PC-3 (cell line): Measurements from ENCODE around the gene ARHGAP6. TPM values are rescaled to one million over a fixed set of nuclear protein-coding genes. Genes with fewer than 3 reads are reported as not detected.
A peak's percentile ranks its signal among the peaks of the same experiment; 100 is the strongest.

Experiments used
- ATAC-seq: fragments of 200-7000 bp; cut with Tn5 transposase; 2 replicates; pipeline ENCODE4 v1.9.1; 2020; ENCODE audit warnings: mild to moderate bottlenecking, moderate library complexity
- BruUV-seq: library from RNA; stranded (reverse); fragments of 400-500 nt; replicated peaks from 2 replicates; lab custom pipeline; 2021; lab: Mats Ljungman, UMichigan
- CTCF ChIA-PET: fragments of 300-600 bp; sonication (Branson Sonifier 250); formaldehyde crosslinking; loops from one replicate; lab custom pipeline; 2022; ENCODE audit warnings: antibody characterized with exemption; lab: Charles Lee
- POLR2A ChIA-PET: fragments of 300-600 bp; sonication (Branson Sonifier 250); formaldehyde crosslinking; loops from one replicate; lab custom pipeline; 2022; ENCODE audit warnings: antibody characterized with exemption; ENCODE audit not compliant: unreplicated experiment; lab: Charles Lee
- DNase-seq: peaks from one replicate; pipeline ENCODE4 v3.0.0-alpha.2; 2015
- H2AFZ ChIP-seq: fragments of 300-600 bp; sonication (generic); 2 replicates; pipeline ENCODE4 v1.6.0; 2016; ENCODE audit warnings: antibody characterized with exemption, low read length
- H3F3A ChIP-seq: fragments of 300-600 bp; sonication (generic); one replicate; pipeline ENCODE4 v1.6.0; 2017; ENCODE audit warnings: antibody characterized with exemption, low read length, control low read depth, mild to moderate bottlenecking; ENCODE audit not compliant: unreplicated experiment
- H3K27ac ChIP-seq: fragments of 300-600 bp; sonication (generic); 2 replicates; pipeline ENCODE4 v1.5.1; 2016; ENCODE audit warnings: mild to moderate bottlenecking, low read length
- H3K27me3 ChIP-seq: fragments of 300-600 bp; sonication (generic); 2 replicates; pipeline ENCODE4 v1.6.1; 2016; ENCODE audit warnings: low read length, mixed read lengths
- H3K36me3 ChIP-seq: fragments of 300-600 bp; sonication (generic); 2 replicates; pipeline ENCODE4 v1.6.1; 2016; ENCODE audit warnings: low read depth, mixed run types, low read length, mixed read lengths
- H3K4me1 ChIP-seq: fragments of 300-600 bp; sonication (generic); 2 replicates; pipeline ENCODE4 v1.5.1; 2016; ENCODE audit warnings: low read length; ENCODE audit not compliant: insufficient read depth
- H3K4me2 ChIP-seq: fragments of 300-600 bp; sonication (generic); 2 replicates; pipeline ENCODE4 v1.6.0; 2016; ENCODE audit warnings: low read length
- H3K4me3 ChIP-seq: fragments of 300-600 bp; sonication (generic); 2 replicates; pipeline ENCODE4 v1.5.1; 2016; ENCODE audit warnings: mild to moderate bottlenecking, low read length, mixed read lengths
- H3K79me2 ChIP-seq: fragments of 300-600 bp; sonication (generic); 2 replicates; pipeline ENCODE4 v1.6.1; 2017; ENCODE audit warnings: low read length, mixed read lengths
- H3K9ac ChIP-seq: fragments of 300-600 bp; sonication (generic); 2 replicates; pipeline ENCODE4 v1.6.0; 2016; ENCODE audit warnings: mild to moderate bottlenecking, low read length
- H3K9me2 ChIP-seq: fragments of 300-600 bp; sonication (generic); replicated peaks from 2 replicates; pipeline ENCODE4 v1.6.1; 2016; ENCODE audit warnings: mixed run types, low read length, mixed read lengths
- H3K9me3 ChIP-seq: fragments of 300-600 bp; sonication (generic); 2 replicates; pipeline ENCODE4 v1.6.1; 2016; ENCODE audit warnings: low read length, mixed read lengths
- H4K20me1 ChIP-seq: fragments of 300-600 bp; sonication (generic); 2 replicates; pipeline ENCODE4 v1.6.1; 2016; ENCODE audit warnings: low read length, mixed read lengths
- EZH2 ChIP-seq: fragments of 300-600 bp; sonication (generic); IDR thresholded peaks from one replicate; pipeline ENCODE4 v1.6.1; 2017; ENCODE audit warnings: antibody characterized with exemption, mild to moderate bottlenecking, low read length; ENCODE audit not compliant: unreplicated experiment
- EZH2phosphoT487 ChIP-seq: fragments of 300-600 bp; sonication (generic); IDR thresholded peaks from 2 replicates; pipeline ENCODE4 v1.6.1; 2018; ENCODE audit warnings: mild to moderate bottlenecking, antibody characterized with exemption, low read length, borderline replicate concordance
- intact Hi-C: fragments of 100-400 bp; cut with micrococcal nuclease; formaldehyde crosslinking; loops from 2 replicates; pipeline ENCODE4 v1.9.0; 2023
- total RNA-seq: library from RNA; depleted of rRNA; stranded (reverse); fragments of >200 nt; gene quantifications from 2 replicates; pipeline ENCODE4 v1.2.3, GENCODE V29; 2014
- TF ChIP-seq, protein P1 (sequence below): fragments of 300-600 bp; sonication (generic); conservative IDR thresholded peaks from 2 replicates; pipeline ENCODE4 v1.5.1; 2017; ENCODE audit warnings: antibody characterized with exemption, low read depth, mild to moderate bottlenecking, low read length

Gene ARHGAP6
- total RNA-seq, 1 experiment from 2014 or later: 2.8 TPM

DNA sequence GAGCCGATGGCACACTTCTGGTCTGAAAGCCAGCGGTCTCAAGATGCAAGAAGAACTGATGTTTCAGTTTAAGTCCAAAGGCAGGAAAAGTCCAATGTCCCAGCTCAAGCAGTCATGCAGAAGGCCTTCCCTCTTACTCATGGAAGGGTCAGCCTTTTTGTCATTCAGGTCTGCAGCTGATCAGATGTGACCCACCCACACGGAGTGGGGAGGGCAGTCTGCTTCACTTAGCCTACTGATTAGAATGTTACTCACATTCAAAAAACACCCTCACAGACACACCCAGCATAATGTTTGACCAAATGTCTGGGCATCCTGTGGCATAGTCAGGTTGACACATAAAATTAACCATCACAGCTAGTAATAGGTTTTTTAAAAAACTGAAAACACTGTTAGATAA is 548.0 kb downstream of the ARHGAP6 start:
- DNase-seq (no peak), ATAC-seq (no peak)
- H3K4me3 ChIP-seq: no peak overlapping the region
- H3K79me2 ChIP-seq: peaks cover 22% of the 10 kb centered on the region
- BruUV-seq: no TSS peak
- H3K27me3 ChIP-seq: no peaks in the 10 kb centered on the region
- H3K27ac ChIP-seq: no peak overlapping the region
- no peaks in the 10 kb centered on the region for H4K20me1 ChIP-seq
- TF ChIP-seq EZH2: no peak
- TF ChIP-seq, protein P1, sequence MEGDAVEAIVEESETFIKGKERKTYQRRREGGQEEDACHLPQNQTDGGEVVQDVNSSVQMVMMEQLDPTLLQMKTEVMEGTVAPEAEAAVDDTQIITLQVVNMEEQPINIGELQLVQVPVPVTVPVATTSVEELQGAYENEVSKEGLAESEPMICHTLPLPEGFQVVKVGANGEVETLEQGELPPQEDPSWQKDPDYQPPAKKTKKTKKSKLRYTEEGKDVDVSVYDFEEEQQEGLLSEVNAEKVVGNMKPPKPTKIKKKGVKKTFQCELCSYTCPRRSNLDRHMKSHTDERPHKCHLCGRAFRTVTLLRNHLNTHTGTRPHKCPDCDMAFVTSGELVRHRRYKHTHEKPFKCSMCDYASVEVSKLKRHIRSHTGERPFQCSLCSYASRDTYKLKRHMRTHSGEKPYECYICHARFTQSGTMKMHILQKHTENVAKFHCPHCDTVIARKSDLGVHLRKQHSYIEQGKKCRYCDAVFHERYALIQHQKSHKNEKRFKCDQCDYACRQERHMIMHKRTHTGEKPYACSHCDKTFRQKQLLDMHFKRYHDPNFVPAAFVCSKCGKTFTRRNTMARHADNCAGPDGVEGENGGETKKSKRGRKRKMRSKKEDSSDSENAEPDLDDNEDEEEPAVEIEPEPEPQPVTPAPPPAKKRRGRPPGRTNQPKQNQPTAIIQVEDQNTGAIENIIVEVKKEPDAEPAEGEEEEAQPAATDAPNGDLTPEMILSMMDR: no peak
- TF ChIP-seq EZH2phosphoT487: no peak
- no peak overlapping the region for H2AFZ ChIP-seq
- CTCF ChIA-PET: no interaction called here
- POLR2A ChIA-PET: no interaction called here
- no peaks in the 10 kb centered on the region for H3K9me2 ChIP-seq
- H3K4me2 ChIP-seq: no peak overlapping the region
- no peaks in the 10 kb centered on the region for H3F3A ChIP-seq
- H3K36me3 ChIP-seq: peaks cover 88% of the 10 kb centered on the region
- no peak overlapping the region for H3K9ac ChIP-seq
- intact Hi-C loops: no loop called here
- no peaks in the 10 kb centered on the region for H3K9me3 ChIP-seq
- H3K4me1 ChIP-seq: peaks cover 7% of the 10 kb centered on the region

DNA sequence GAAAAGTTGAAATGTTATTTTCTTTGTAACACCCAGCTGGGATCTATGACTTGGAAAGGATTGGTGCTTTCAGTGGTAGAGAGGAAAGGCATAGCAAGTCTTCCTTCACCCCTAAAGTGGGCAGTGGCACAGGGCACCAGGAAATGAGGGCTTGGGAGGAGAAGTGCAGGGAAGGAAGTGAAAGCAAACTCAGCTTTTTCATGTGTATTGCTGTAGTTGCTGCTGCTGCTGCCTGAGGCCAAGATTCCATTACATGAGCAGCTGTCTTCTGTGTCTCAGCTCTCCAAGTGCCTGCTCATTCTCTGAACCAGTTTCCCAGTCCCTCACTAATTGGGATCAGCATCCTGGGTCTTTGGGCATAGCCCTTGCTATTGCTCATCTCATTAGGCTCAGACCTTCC is 552.0 kb downstream of the ARHGAP6 start:
- no peaks in the 10 kb centered on the region for H3K9me3 ChIP-seq
- H3K36me3 ChIP-seq: peaks cover 49% of the 10 kb centered on the region
- BruUV-seq: no TSS peak
- no peak overlapping the region for H2AFZ ChIP-seq
- H3F3A ChIP-seq: no peaks in the 10 kb centered on the region
- ATAC-seq (no peak), DNase-seq (no peak)
- intact Hi-C loops: no loop called here
- H3K79me2 ChIP-seq: peaks cover 50% of the 10 kb centered on the region
- H3K27me3 ChIP-seq: no peaks in the 10 kb centered on the region
- no peak for TF ChIP-seq EZH2phosphoT487
- no peak for TF ChIP-seq EZH2
- TF ChIP-seq, protein P1: no peak
- POLR2A ChIA-PET: no interaction called here
- H3K27ac ChIP-seq: no peak overlapping the region
- no peaks in the 10 kb centered on the region for H4K20me1 ChIP-seq
- CTCF ChIA-PET: no interaction called here
- H3K9me2 ChIP-seq: no peaks in the 10 kb centered on the region
- H3K4me1 ChIP-seq: peaks cover 17% of the 10 kb centered on the region
- H3K4me2 ChIP-seq: peak overlapping the region; percentile 93; the same call in 1 of the 2 replicates
- H3K9ac ChIP-seq: no peak overlapping the region
- H3K4me3 ChIP-seq: no peak overlapping the region

DNA sequence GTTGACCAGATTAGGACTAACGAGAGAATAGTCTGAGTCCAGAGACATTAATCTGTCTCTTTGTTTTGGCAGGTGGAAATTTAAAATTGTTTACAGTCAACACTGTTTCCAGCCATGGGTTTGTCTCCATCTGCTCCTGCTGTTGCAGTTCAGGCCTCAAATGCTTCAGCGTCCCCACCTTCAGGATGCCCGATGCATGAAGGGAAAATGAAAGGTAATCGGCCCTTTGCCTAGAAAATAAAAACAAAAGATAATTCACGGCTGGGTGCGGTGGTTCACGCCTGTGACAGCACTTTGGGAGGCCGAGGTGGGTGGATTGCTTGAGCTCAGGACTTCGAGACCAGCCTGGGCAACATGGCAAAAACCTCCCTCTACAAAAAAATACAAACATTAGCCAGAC is 553.8 kb downstream of the ARHGAP6 start:
- Histone ChIP-seq H3K27me3 (no peaks in the 10 kb centered on the region), H3K4me1 (peaks cover 17% of the 10 kb centered on the region), H2AFZ (no peak overlapping the region), H3K27ac (peak overlapping the region; percentile 76), H3K79me2 (peaks cover 50% of the 10 kb centered on the region), H4K20me1 (no peaks in the 10 kb centered on the region), H3K36me3 (peaks cover 36% of the 10 kb centered on the region), H3F3A (no peaks in the 10 kb centered on the region), H3K4me2 (peak overlapping the region; percentile 93), H3K4me3 (peak overlapping the region; percentile 86), H3K9me3 (no peaks in the 10 kb centered on the region), H3K9me2 (no peaks in the 10 kb centered on the region), H3K9ac (peak overlapping the region; percentile 97)
- POLR2A ChIA-PET: no interaction called here
- BruUV-seq: no TSS peak
- ATAC-seq (no peak), DNase-seq (no peak)
- TF ChIP-seq, protein P1: no peak
- TF ChIP-seq EZH2: no peak
- no peak for TF ChIP-seq EZH2phosphoT487
- intact Hi-C loops: no loop called here
- CTCF ChIA-PET: no interaction called here
